ENCODE measurements around the gene PNRC1. TPM values are rescaled to one million over a fixed set of nuclear protein-coding genes. Genes with fewer than 3 reads are reported as not detected.
A peak's percentile ranks its signal among the peaks of the same experiment; 100 is the strongest.
"Not testable (repeated sequence)": the region's sequence is repeated elsewhere in the genome, so short reads cannot be mapped to it uniquely, and the experiment has no call there.

The PNRC1 gene
- total RNA-seq, 2 donors from 2014 or later, result 280 to 381 TPM

- no peak for DNase-seq (ENCODE audit: low spot score)
- intact Hi-C loops (cut with DNase I), result loop anchor here (5.0 to 10.0 kb wide), 2 partner anchors 45 to 98 kb away; no protein-coding TSS in a partner anchor
Measured at GRCh38 chr6:89082486-89082891, 1.9 kb downstream of the PNRC1 start.

- intact Hi-C loops (cut with DNase I), result loop anchor here (2.0 to 10.0 kb wide), 3 partner anchors 32 to 100 kb away; no protein-coding TSS in a partner anchor
Measured at GRCh38 chr6:89084542-89084941, 4.0 kb downstream of the PNRC1 start.

GRCh38 chr6:89084954-89085353, 4.4 kb downstream of the PNRC1 start:
- no peak for DNase-seq (ENCODE audit: low spot score)
- intact Hi-C loops (cut with DNase I), result loop anchor here (2.0 to 10.0 kb wide), 3 partner anchors 32 to 100 kb away; no protein-coding TSS in a partner anchor

More at GRCh38 chr6:89084542-89084941, 4.0 kb downstream of the PNRC1 start:
- no peak for DNase-seq (ENCODE audit: low spot score)

GRCh38 chr6:89085409-89086205, 5.1 kb downstream of the PNRC1 start:
- DNase-seq (ENCODE audit: low spot score), result no peak
- intact Hi-C loops (cut with DNase I), result loop anchor here in 1 of 2 donors (2.0 to 10.0 kb wide), 2 partner anchors 31 to 101 kb away; no protein-coding TSS in a partner anchor

- DNase-seq (ENCODE audit: low spot score), result no peak
- intact Hi-C loops (cut with DNase I), result loop anchor here in 1 of 2 donors (10.0 kb wide), 1 partner anchor 103 kb away; no protein-coding TSS in a partner anchor
Measured at GRCh38 chr6:89087881-89088280, 7.3 kb downstream of the PNRC1 start.

- intact Hi-C loops (cut with DNase I), result no loop called here
- no peak for DNase-seq (ENCODE audit: low spot score)
Measured at GRCh38 chr6:89098461-89098860, 17.9 kb downstream of the PNRC1 start.

GRCh38 chr6:89100114-89100513, 19.6 kb downstream of the PNRC1 start:
- DNase-seq (ENCODE audit: low spot score), result no peak
- intact Hi-C loops (cut with DNase I), result no loop called here

GRCh38 chr6:89110284-89110683, 29.7 kb downstream of the PNRC1 start:
- DNase-seq (ENCODE audit: low spot score), result no peak
- intact Hi-C loops (cut with DNase I), result loop anchor here (10.0 kb wide), 2 partner anchors 125 to 135 kb away; no protein-coding TSS in a partner anchor

- no peak for DNase-seq (ENCODE audit: low spot score)
- intact Hi-C loops (cut with DNase I), result loop anchor here (10.0 kb wide), 2 partner anchors 127 to 137 kb away; no protein-coding TSS in a partner anchor
Measured at GRCh38 chr6:89111933-89112332, 31.4 kb downstream of the PNRC1 start.

GRCh38 chr6:89116702-89117101, 36.2 kb downstream of the PNRC1 start:
- no peak for DNase-seq (ENCODE audit: low spot score)
- intact Hi-C loops (cut with DNase I), result loop anchor here (2.0 to 10.0 kb wide), 4 partner anchors 32 to 142 kb away; no protein-coding TSS in a partner anchor

GRCh38 chr6:89117211-89118108, 36.9 kb downstream of the PNRC1 start, which contains the start of gene SRSF12:
TSS of gene SRSF12 (minus strand) at chr6:89118071. CDS start at chr6:89117887, 184 bp downstream.
- DNase-seq (ENCODE audit: low spot score), result peak; percentile 85

GRCh38 chr6:89118931-89119330, 38.4 kb downstream of the PNRC1 start:
- intact Hi-C loops (cut with DNase I), result loop anchor here (5.0 to 10.0 kb wide), 3 partner anchors 118 to 144 kb away; no protein-coding TSS in a partner anchor
- DNase-seq (ENCODE audit: low spot score), result no peak

More at GRCh38 chr6:89117211-89118108, 36.9 kb downstream of the PNRC1 start, which contains the start of gene SRSF12:
- intact Hi-C loops (cut with DNase I), result loop anchor here (2.0 to 10.0 kb wide), 4 partner anchors 33 to 143 kb away; no protein-coding TSS in a partner anchor

- intact Hi-C loops (cut with DNase I), result loop anchor here in 1 of 2 donors (5.0 kb wide), 1 partner anchor 122 kb away; no protein-coding TSS in a partner anchor
- DNase-seq (ENCODE audit: low spot score), result no peak
Measured at GRCh38 chr6:89120371-89120770, 39.8 kb downstream of the PNRC1 start.

- no peak for DNase-seq (ENCODE audit: low spot score)
- intact Hi-C loops (cut with DNase I), result loop anchor here in 1 of 2 donors (5.0 kb wide), 1 partner anchor 120 kb away; no protein-coding TSS in a partner anchor
Measured at GRCh38 chr6:89121934-89122333, 41.4 kb downstream of the PNRC1 start.

GRCh38 chr6:89122625-89123024, 42.1 kb downstream of the PNRC1 start:
- intact Hi-C loops (cut with DNase I), result loop anchor here in 1 of 2 donors (5.0 kb wide), 1 partner anchor 120 kb away; no protein-coding TSS in a partner anchor
- no peak for DNase-seq (ENCODE audit: low spot score)

GRCh38 chr6:89128256-89128671, 47.7 kb downstream of the PNRC1 start:
- intact Hi-C loops (cut with DNase I); DNase-seq (ENCODE audit: low spot score): not testable (repeated sequence)

- DNase-seq (ENCODE audit: low spot score), result no peak
- intact Hi-C loops (cut with DNase I), result no loop called here
Measured at GRCh38 chr6:89131599-89131998, 51.0 kb downstream of the PNRC1 start.

GRCh38 chr6:89132057-89132456, 51.5 kb downstream of the PNRC1 start:
- DNase-seq (ENCODE audit: low spot score), result no peak
- intact Hi-C loops (cut with DNase I), result no loop called here

- intact Hi-C loops (cut with DNase I), result no loop called here
- no peak for DNase-seq (ENCODE audit: low spot score)
Measured at GRCh38 chr6:89133981-89134380, 53.4 kb downstream of the PNRC1 start.
